HG03103 (cell line): ENCODE results near the gene DNAJC5.
"Not testable (repeated sequence)": the region's sequence is repeated elsewhere in the genome, so short reads cannot be mapped to it uniquely, and the experiment has no call there.

Experiments
- ATAC-seq: cut with Tn5 transposase; IDR thresholded peaks from one replicate; pipeline ENCODE4 v1.9.1; 2021; ENCODE audit warnings: low read depth; ENCODE audit not compliant: unreplicated experiment

Gene DNAJC5, protein sequence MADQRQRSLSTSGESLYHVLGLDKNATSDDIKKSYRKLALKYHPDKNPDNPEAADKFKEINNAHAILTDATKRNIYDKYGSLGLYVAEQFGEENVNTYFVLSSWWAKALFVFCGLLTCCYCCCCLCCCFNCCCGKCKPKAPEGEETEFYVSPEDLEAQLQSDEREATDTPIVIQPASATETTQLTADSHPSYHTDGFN

DNA sequence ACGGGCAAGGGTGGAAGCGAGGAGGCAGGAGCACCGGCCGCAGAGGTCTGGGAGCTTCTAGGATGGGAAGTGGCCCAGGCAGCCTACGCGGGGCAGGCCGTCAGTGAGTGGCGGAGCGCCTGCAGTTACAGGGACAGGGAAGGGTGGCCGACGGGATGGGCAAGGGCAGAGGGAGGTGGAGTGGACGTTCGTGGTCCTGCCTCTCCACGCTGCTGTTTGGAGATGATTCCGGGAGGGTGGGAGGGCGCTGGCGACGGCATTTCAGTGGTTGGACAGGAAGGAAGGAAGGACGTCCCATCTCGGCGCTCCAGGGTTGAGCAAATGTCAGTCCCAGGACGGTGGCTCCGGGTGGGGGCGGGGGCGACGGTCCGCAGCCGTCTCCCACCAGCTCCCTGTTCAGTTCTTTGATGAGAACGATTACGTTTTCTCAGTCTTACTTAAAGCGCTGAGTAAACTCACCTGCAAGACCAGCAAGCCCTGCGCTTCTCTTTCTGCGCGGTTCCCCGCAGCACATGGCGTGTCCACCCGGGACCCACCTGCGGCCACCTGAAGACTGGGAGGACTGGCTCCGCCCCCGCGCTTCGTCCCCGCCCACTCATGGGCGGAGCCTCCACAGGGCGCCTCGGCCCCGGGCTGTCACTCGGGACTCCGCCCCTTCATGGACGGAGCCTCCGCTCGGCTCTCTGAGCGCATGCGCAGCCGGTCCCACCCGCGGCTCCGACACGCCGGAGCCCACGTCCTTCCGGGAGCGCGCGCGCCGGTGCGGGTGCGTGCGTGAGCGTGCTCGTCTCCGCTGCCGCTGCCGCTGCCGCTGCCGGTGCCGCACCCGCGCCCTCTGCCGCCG lies at the start of gene DNAJC5:
DNAJC5 (plus strand) TSS at position 769 of the 844 bp plus-strand sequence. CDS start 33,220 bp downstream, outside the sequence.
- peak; percentile 75 for ATAC-seq

DNA sequence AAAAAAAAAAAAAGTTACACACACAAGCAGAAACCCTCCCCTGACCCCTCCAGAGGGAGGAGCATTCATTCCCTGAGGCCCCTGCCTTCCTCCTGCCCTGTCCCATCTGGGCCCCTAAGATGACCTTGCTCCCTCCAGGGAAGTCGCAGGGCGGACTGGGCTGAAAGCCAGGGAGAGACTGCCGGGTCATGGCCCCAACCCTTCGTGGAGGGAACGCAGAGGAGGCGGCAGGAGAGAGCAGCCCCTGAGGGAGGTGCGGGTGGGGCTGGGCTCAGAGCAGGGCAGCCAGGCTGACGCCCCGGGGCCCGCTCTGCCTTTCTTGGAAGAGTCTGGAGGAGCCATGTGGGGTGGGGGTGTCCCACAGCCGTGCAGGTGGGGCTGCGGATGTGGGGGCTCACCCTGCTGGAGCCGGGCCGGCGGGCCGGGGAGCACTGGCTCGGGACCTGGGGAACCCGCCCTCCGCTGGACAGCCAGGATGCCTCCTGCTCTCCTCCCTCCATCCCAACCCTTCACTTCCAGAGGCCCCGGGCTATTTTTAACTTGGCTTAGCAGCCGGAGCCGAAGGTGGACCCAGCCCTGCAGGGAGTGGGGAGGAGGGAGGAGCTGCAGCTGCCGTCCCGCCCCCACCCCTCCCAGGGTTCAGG lies 48.7 kb upstream of the DNAJC5 start:
- no peak for ATAC-seq

DNA sequence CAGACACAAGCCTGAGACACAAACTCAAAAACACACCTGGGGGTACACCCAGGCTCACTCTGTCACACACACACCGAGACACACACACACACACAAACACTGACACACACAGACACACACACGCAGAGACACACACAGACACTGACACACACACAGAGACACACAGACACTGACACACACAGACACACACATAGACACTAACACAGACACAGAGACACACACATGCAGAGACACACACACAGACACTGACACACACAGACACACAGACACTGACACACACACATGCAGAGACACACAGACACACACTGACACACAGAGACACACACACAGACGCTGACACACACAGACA lies 48.1 kb upstream of the DNAJC5 start:
- ATAC-seq = no peak

DNA sequence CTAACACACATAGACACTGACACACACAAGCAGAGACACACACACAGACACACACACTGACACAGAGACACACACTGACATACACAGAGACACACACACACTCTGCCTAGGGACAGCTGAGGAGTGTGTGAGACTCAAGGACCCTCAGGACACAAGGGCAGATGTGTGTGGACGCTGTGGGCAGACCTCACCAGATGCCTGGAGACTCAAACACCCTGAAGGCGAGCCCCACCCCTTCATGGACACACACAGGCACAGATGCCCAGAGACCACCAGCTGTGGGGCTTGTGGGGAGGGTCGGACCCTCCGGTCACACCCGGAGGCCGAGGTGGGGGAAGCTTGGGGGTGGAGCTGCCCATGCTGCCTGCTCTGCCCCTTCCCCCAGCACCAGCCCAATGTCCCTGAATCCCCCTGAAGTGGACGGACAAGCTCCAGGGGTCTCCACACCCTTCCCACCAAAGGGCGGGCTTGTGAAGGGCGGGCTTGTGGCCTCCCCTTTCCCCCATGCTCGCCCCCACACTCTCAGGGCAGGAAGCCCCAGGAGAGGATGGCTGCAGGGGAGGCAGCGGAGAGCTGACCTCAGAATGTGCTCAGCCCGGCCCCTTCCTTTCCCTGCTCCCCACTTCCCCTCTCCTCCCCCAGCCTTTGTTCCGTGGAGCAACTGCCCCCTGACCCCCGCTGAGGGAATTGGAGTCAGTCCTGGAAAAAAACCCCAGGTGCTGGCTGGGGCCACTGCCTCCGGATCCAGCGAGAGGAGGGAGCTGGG lies 47.5 kb upstream of the DNAJC5 start:
- no peak for ATAC-seq

DNA sequence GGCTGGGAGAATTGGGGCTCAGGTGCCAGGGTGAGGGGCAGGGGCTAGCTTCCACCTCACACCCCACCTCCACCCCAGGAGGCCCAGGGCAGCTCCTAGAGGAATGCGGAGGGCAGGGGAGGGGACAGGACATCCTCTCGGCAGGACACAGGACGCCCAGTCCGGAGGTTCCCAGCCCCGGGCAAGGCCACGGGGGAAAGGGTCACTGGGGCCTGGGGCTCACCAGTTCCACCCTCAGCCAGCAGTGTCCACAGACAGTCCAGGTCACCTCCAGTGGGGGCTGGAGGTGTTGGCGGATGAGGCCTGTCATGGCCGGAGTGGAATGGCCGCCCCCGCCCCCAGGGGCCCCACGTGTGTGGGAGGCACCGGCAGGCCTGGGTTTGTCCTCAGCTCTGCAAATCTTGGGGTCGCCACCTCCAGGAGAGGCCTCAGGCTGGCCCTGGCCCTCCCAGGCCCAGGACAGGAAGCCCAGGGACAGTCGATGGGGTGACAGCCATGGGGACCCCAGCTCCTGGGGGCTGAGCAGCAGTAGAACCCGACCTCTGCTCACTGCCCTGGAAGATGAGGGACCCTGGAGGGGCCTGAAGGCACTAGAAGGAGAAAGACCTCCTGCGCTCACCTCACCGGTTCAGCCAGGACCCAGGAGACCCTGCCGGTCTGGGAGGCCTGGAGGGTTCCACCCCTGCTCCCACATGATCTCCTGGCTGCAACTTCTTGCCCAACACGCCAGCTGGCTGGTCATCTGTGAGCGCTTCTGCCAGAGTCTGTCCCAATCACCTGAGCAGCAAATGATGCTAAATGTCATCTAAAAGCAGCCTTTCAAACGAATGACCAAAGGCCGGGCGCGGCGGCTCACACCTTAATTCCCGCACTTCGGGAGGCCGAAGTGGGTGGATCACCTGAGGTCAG lies 46.7 kb upstream of the DNAJC5 start:
- ATAC-seq = no peak

DNA sequence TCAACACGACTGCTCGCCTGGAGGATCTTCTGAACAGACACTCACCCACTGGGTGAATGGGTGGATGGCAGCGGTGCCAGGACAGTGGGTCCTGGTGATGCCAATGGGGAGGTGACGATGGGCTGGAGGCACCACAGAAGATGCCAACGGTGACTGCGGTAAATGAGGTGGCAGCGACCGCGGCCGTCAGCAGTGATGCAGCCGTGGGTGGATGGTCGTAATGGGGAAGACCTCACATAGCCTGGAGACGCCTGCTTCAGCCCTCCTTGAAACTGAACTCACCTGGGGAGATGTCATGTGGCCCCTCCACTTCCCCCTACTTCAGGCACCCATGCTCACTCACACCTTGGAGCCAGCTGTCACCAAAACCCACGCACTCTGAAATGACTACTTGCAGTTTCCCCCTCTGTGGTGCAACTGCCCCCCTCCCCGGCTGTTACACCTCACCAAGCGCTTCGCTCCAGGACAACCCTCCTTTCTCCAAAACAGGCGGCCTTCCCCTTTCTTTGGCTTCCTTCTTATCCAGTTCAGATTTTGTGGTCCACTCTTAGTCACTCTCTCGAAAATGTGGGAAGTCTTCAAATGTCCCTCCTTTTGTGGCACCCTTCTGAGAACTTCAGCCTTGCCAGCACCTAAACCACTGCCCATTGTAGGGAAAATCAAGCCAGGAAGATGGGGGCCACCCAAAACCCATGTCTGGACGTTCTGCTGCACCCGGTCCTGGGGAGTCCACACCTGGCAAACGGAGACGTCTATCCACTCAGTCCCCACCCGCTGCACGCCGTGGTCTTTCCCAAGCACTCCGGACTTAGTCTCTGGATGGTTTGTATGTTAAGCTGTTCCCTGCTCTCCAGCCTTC lies 44.0 kb upstream of the DNAJC5 start:
- no peak for ATAC-seq

DNA sequence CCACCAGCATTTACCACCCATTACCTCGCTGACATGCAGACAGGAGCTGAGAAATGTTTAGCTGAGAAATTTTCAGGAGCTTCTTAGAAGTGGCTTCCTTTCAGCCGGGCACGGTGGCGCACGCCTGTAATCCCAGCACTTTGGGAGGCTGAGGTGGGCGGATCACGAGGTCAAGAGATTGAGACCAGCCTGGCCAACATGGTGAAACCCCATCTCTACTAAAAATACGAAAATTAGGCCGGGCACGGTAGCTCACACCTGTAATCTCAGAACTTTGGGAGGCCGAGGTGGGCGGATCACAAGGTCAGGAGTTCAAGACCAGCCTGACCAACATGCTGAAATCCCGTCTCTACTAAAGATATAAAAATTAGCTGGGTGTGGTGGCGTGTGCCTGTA lies 43.4 kb upstream of the DNAJC5 start:
- not testable (repeated sequence) for ATAC-seq

DNA sequence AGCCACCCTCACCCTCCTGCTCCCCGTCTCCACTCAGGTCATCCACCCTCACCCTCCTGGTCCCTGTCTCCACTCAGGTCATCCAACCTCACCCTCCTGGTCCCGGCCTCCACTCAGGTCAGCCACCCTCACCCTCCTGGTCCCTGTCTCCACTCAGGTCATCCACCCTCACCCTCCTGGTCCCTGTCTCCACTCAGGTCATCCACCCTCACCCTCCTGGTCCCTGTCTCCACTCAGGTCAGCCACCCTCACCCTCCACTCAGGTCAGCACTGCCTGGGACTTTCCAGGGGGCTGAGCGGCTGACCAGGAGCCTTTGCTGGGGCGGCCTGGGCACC lies 41.2 kb upstream of the DNAJC5 start:
- not testable (repeated sequence) for ATAC-seq

DNA sequence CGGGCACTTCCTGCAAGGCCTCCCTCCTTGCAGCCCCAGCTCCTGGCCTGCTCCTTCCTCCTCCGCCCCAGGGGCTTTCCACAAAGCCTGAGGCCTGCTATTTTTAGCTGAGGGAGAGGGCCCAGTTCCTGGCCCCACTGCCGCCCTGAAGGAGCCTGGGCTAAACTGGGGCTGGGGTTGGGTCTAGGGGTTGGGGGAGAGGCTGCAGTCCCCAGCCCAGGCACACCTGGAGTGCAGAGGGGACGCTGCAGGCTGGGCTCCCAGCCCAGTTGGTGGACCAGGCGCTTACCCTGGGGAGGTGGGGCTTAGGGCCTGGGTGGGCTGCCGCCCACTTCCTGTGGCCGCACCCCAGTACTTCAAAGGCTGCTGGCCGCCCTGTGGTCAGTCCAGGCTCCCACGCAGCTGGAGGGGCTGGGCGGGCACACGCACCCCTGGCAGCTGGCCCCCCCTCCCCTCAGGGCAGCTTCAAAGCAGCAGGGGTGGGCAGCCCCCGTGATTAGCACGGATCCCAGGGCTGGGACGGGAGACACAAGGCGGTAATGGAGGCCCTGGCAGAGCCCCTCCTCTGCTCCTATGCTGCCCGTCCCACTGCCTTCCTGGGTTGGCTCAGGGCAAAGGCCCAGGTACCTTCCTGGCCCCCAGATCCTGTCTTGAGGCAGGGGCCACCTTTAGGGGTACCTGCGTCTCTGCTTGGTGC lies 40.7 kb upstream of the DNAJC5 start:
- ATAC-seq = no peak

DNA sequence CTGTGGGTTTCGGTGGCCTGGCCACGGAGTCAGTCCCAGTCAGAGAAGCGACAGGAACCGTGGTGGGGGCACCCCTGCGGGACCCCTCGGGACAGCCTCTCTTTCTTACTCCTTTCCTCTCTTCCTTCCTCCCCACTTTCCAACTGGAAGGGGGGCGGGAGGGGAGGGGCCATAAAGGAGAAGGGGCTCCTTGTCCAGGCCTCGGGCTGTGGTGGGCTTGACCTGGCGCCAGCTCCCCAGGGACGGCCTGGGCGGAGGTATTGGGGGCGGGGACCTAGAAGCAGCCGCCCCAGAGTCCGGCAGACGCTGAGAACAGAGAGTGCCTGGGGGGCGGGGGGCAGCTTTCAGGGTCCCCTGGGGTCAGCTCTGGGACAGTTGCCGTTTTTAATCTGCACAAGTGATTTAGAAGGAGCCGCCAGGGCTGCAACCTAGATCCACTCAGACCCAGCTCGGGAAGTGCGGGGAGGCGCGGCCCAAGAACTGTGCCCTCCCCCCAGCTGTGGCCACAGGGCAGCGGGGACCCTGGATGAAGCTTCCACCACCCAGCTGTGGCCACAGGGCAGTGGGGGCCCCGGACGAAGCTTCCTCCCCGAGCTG lies 40.1 kb upstream of the DNAJC5 start:
- no peak for ATAC-seq

DNA sequence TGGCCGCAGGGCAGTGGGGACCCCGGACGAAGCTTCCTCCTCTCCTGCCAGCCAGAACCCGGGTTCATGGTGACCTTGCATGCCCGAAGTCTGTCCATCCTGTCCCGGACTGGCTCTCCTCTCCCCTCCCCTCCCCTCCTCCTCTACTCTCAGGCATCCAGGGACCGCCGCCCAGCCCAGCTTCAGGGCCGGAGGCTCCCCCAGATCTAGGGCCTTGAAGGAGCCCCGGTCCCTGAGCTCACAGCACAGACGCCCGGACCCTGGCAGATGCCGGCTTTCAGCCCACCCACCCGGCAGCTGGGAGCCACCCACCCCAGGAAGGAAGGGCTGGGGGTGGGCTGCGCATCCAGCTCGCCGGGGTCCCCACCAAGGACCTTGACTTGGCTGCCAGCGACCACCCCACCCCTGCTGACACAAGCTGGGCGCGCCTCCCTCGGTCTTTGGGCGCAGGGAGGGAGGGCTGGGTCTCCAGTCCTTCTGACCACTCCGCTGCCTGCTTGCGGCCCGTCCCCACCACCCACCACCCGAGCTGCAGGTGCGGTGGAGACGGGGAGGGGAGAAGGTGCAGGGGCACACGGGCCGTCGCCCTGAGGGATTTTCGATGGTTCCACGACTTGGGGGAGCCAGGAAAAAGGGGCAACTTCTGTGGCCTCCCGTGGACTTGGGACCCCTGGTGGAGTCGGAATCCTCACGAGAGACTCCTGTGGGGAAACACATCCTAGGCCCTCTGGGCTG lies 39.4 kb upstream of the DNAJC5 start:
- ATAC-seq = no peak

DNA sequence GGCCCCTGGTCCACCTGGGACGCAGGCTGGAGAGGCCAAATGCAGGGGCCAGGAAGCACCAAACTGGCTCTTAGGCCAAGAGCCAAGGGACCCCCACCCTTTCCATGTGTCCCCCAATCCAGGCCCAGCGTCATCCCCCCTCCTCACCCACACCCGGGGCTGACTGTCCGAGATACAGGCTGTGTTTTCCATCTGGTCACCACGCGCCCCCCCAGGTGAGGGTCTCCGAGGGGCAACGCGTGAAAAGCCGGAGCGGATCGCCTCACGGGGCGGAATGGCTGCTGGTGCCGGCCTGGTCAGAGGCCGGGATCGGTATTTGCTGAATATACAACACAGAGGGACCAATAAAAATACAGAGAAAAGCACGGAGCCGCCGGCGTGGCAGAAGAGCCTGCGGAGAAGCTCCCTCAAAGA lies 38.8 kb upstream of the DNAJC5 start:
- ATAC-seq = no peak

DNA sequence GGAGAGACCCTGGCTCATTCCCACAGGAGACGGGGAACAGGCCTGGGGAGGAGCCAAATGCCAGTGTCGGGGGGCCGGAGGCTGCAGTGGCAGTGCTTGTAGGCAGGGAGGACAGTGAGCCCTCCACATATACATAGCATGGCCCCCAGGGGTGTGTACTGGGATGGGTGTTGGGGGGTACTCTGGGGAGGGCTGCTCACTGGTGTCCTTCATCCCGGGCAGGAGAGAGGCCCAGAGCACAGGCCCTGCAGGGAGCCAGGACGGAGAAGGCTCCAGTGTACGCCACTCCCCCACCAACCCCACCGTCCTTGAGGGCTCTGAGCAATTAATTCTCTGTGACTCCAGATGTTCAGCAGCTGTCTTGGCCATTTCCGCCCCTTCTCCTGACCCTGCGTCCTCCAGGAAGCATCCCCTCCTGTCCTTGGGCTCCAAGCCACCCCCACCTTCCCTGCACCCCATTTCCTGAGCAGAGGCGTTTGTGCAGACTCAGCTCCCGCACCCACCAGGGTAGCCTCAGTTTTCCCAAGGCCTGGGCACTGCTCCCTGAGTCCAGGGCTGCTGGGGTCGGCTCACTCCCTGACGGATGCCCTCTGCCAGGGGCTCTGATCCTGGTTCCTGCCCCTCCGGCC lies 37.0 kb upstream of the DNAJC5 start:
- no peak for ATAC-seq

DNA sequence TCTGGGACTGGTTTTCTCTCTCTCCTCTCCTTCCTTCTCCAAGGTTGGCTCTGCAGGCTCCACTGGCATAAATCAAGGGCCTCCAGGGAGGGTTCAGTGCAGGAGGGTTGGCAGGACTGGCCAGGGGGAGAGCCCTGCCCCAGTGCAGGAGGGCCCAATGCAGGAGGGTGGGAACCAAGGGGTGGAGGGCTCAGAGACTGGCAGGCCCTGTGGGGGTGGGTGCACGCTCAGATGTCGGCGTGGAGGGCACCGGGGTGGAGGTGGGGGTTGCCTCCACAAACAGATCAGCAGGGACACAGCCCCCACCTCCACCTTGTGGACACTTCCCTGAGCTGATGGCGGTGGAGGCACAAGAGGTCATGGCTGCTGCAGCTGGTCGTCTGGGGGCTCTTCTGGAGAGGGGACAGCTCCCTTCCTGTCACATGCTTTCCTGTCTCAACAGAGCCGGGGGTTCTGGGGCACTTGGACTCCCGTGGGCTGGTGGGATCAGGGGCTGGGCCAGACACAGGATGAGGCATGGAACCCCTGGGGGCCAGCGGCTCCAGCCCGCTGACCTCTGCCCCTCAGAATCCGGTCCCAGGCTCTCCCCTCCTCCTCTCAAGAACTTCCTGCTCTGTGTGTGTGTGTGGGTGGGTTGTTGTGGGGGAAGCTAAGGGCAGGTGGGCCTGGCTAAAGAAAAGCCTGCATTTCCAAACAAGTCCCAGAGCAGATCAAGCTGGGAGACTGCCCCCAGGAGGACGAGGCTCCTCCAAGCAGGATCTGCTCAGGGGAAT lies 36.3 kb upstream of the DNAJC5 start:
- no peak for ATAC-seq

DNA sequence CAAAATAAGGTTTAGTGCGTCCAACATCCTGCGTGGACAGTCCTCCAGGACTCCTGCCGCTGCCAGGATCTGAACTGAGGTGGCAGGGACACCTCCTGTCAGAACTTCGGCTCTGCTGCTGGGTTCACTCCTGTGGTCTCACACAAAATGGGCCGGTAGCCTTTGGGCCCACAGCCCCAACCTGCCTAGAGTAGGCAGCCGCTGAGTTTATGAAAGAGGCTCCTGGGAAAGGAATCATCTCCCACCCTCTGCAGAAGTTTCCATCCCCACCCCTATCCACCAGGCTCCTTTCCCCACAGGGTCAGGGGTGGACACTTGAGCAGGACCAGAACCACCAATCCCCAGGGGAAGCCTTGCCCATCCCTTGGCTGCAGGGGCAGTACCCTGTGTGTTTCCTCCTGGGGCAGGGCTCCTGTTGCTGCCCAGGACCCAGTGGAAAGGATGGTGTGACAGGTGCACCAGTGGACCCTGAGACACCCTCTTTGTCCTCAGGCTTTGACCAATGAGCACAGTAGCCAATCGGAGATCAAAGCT lies 35.7 kb upstream of the DNAJC5 start:
- no peak for ATAC-seq
